Measurements from ENCODE around the gene OSTF1.

DNA sequence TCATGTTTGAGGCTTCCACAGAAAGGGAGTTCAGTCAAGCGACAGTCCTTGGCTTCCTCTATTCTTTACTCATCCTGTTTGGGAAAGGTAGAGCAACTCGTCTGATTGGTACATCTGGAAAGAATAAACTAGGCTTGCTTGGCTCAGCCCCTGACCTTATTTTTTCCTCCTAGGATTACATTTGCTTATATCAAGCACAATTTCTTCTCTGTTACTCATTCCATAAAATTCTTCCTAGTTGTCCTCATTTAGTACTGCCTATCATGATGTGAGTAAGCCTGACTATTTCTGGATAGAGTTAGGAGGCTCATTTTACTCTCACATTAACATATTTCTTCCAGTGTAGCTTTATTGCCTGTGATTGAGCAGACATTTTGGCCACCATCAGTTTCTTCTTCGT, 49.3 kb upstream of the OSTF1 start:
- TF ChIP-seq CTCF (IDR thresholded peaks at IDR 0.05; ENCODE audit: poor library complexity) (no peak), EZH2 (IDR thresholded peaks at IDR 0.05; ENCODE audit: borderline replicate concordance) (no peak), EZH2phosphoT487 (IDR thresholded peaks at IDR 0.05; ENCODE audit: low read depth, severe bottlenecking, unreplicated experiment) (no peak)

All from hepatocyte (in vitro differentiated cells).